Gastroesophageal sphincter (tissue), 3 donors: Measurements from ENCODE around the gene C1orf21.

Experiments used
- CTCF ChIP-seq, 4 experiments: fragments of 200-600 bp in 2 of 4; fragments of 450-650 bp in 2 of 4; sonication (generic) in 1 of 4; IDR thresholded peaks; one replicate each; pipeline ENCODE4 v1.5.1; 2017 to 2019; ENCODE audit warnings: antibody characterized with exemption in 4 of 4, mild to moderate bottlenecking in 2 of 4, moderate library complexity in 2 of 4
- EP300 ChIP-seq: sonication (generic); formaldehyde crosslinking; IDR thresholded peaks from one replicate; pipeline ENCODE4 v1.6.1; 2017; ENCODE audit warnings: antibody characterized with exemption, mild to moderate bottlenecking
- POLR2A ChIP-seq, 2 donors: fragments of 450-650 bp; IDR thresholded peaks; one replicate each; pipeline ENCODE4 v1.6.1; 2017; ENCODE audit warnings: antibody characterized with exemption in 2 of 2, mild to moderate bottlenecking in 2 of 2, moderate library complexity in 1 of 2
- POLR2AphosphoS5 ChIP-seq: sonication (generic); formaldehyde crosslinking; IDR thresholded peaks from one replicate; pipeline ENCODE4 v1.6.1; 2017; ENCODE audit warnings: antibody characterized with exemption

DNA sequence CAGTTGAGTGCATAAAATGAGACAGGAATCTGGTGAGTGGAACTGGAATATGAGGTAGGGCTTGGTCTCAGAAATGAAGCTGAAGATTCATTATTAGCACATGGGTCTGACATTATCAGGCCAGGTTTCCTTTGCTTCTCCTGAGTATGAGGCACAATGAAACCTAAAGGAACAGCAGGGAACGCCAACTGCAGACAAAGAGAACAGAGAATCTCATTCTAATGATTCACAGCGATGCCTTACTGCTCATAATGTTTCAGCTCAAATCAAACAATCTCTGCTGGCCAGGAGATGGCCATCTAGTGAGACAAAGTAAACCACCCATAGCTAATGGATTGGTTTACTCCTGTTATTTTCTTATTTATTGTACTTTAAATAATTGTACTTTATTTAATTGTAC is 133.5 kb downstream of the C1orf21 start:
- no peak for TF ChIP-seq CTCF (IDR thresholded peaks at IDR 0.05)
- no peak for TF ChIP-seq POLR2A (IDR thresholded peaks at IDR 0.05)
- TF ChIP-seq POLR2AphosphoS5: no peak
- no peak for TF ChIP-seq EP300
